ENCODE measurements around the gene ANXA2R. TPM values are rescaled to one million over a fixed set of nuclear protein-coding genes. Genes with fewer than 3 reads are reported as not detected.

The ANXA2R gene
- total and polyA plus RNA-seq, 10 donors = 10.0 to 44.5 (median 17.0) TPM

- H3K27me3 ChIP-seq (replicated peaks in 1 of 7) = no peaks in the 10 kb centered on the region
- peak overlapping the region; percentile 17 to 85 (median 54) for H3K4me3 ChIP-seq
- intact Hi-C loops (cut with DNase I; ENCODE audit: low total_unique reads) = no loop called here
- H3K36me3 ChIP-seq = no peaks in the 10 kb centered on the region
- H3K4me1 ChIP-seq = peaks cover 0 to 81% (median 56%) of the 10 kb centered on the region in 6 donors
- no peaks in the 10 kb centered on the region for H3K9me3 ChIP-seq
- DNase-seq = no peak
- peak overlapping the region; percentile 96 to 99 (median 98) for H3K27ac ChIP-seq
- 17 to 24% (median 22%) methylated on average over 24 of the region's 24 CpGs for WGBS, 5 donors
- TF ChIP-seq CTCF (IDR thresholded peaks at IDR 0.05 in 8 of 11, conservative IDR thresholded peaks at IDR 0.05 in 3 of 11) = no peak
- peak in 1 of 3 donors; percentile 31 for TF ChIP-seq POLR2AphosphoS5 (IDR thresholded peaks at IDR 0.05)
- peak in 1 of 3 donors; percentile 26 for TF ChIP-seq POLR2A (IDR thresholded peaks at IDR 0.05)
Observed at GRCh38 chr5:43037636-43038495, 2.3 kb downstream of the ANXA2R start.

GRCh38 chr5:43036856-43037635, 3.1 kb downstream of the ANXA2R start:
- 59 to 70% (median 64%) methylated on average over 36 of the region's 36 CpGs for WGBS, 5 donors
- Histone ChIP-seq H3K4me1 (peaks cover 0 to 76% (median 54%) of the 10 kb centered on the region in 6 donors), H3K27ac (peak overlapping the region; percentile 96 to 99 (median 98)), H3K9me3 (no peaks in the 10 kb centered on the region), H3K36me3 (no peaks in the 10 kb centered on the region), H3K27me3 (replicated peaks in 1 of 7) (no peaks in the 10 kb centered on the region), H3K4me3 (peak overlapping the region in 6 of 8 donors; percentile 49 to 85 (median 56))
- DNase-seq = peak; percentile 83
- TF ChIP-seq CTCF (IDR thresholded peaks at IDR 0.05 in 8 of 11, conservative IDR thresholded peaks at IDR 0.05 in 3 of 11) (no peak), POLR2AphosphoS5 (IDR thresholded peaks at IDR 0.05) (peak in 1 of 3 donors; percentile 45)
- intact Hi-C loops (cut with DNase I; ENCODE audit: low total_unique reads) = no loop called here

- Histone ChIP-seq H3K27me3 (replicated peaks in 1 of 7) (no peaks in the 10 kb centered on the region), H3K27ac (peak overlapping the region in 7 of 8 donors; percentile 97 to 99 (median 98))
- TF ChIP-seq CTCF (IDR thresholded peaks at IDR 0.05 in 8 of 11, conservative IDR thresholded peaks at IDR 0.05 in 3 of 11) (no peak), POLR2AphosphoS5 (IDR thresholded peaks at IDR 0.05) (no peak), POLR2A (IDR thresholded peaks at IDR 0.05) (no peak)
Observed at GRCh38 chr5:43036409-43036808, 3.7 kb downstream of the ANXA2R start.

More at GRCh38 chr5:43036409-43036808, 3.7 kb downstream of the ANXA2R start:
- WGBS, 5 donors = 33 to 64% (median 63%) methylated on average over 1 of the region's 1 CpG
- intact Hi-C loops (cut with DNase I; ENCODE audit: low total_unique reads) = no loop called here
- H3K36me3 ChIP-seq = no peaks in the 10 kb centered on the region
- DNase-seq = no peak
- H3K4me1 ChIP-seq = peaks cover 0 to 76% (median 54%) of the 10 kb centered on the region in 6 donors
- H3K4me3 ChIP-seq = peak overlapping the region in 2 of 8 donors; percentile 62 to 85
- no peaks in the 10 kb centered on the region for H3K9me3 ChIP-seq

All from spleen (tissue), 11 donors.